Measurements from ENCODE around the gene XYLT1.

XYLT1 gene

GRCh38 chr16:17152311-17152710, 318.4 kb downstream of the XYLT1 start:
- TF ChIP-seq CTCF (IDR thresholded peaks at IDR 0.05; ENCODE audit: unreplicated experiment in 3 of 3), result no peak
- no peaks in the 10 kb centered on the region for H3K27me3 Mint-ChIP-seq (ENCODE audit: low read depth)
- no peaks in the 10 kb centered on the region for H3K9me3 Mint-ChIP-seq
- H3K36me3 Mint-ChIP-seq (ENCODE audit: low read depth), result no peaks in the 10 kb centered on the region
- no peak overlapping the region for H3K4me3 Mint-ChIP-seq
- H3K4me1 Mint-ChIP-seq, result no peaks in the 10 kb centered on the region
- H3K27ac Mint-ChIP-seq, result no peak overlapping the region

GRCh38 chr16:17151335-17151734, 319.4 kb downstream of the XYLT1 start:
- Mint-ChIP-seq H3K4me1 (no peaks in the 10 kb centered on the region), H3K9me3 (no peaks in the 10 kb centered on the region), H3K27ac (no peak overlapping the region), H3K36me3 (ENCODE audit: low read depth) (no peaks in the 10 kb centered on the region), H3K27me3 (ENCODE audit: low read depth) (no peaks in the 10 kb centered on the region), H3K4me3 (no peak overlapping the region)
- no peak for TF ChIP-seq CTCF (IDR thresholded peaks at IDR 0.05; ENCODE audit: unreplicated experiment in 3 of 3)

GRCh38 chr16:17149904-17150483, 320.8 kb downstream of the XYLT1 start:
- H3K4me1 Mint-ChIP-seq, result no peaks in the 10 kb centered on the region
- H3K27me3 Mint-ChIP-seq (ENCODE audit: low read depth), result no peaks in the 10 kb centered on the region
- no peaks in the 10 kb centered on the region for H3K36me3 Mint-ChIP-seq (ENCODE audit: low read depth)
- no peaks in the 10 kb centered on the region for H3K9me3 Mint-ChIP-seq
- no peak for TF ChIP-seq CTCF (IDR thresholded peaks at IDR 0.05; ENCODE audit: unreplicated experiment in 3 of 3)
- H3K27ac Mint-ChIP-seq, result no peak overlapping the region
- no peak overlapping the region for H3K4me3 Mint-ChIP-seq

GRCh38 chr16:17147942-17148341, 322.8 kb downstream of the XYLT1 start:
- no peak overlapping the region for H3K4me3 Mint-ChIP-seq
- no peak overlapping the region for H3K27ac Mint-ChIP-seq
- H3K9me3 Mint-ChIP-seq, result no peaks in the 10 kb centered on the region
- no peaks in the 10 kb centered on the region for H3K27me3 Mint-ChIP-seq (ENCODE audit: low read depth)
- no peaks in the 10 kb centered on the region for H3K36me3 Mint-ChIP-seq (ENCODE audit: low read depth)
- H3K4me1 Mint-ChIP-seq, result no peaks in the 10 kb centered on the region
- TF ChIP-seq CTCF (IDR thresholded peaks at IDR 0.05; ENCODE audit: unreplicated experiment in 3 of 3), result no peak

- no peaks in the 10 kb centered on the region for H3K4me1 Mint-ChIP-seq
- H3K36me3 Mint-ChIP-seq (ENCODE audit: low read depth), result no peaks in the 10 kb centered on the region
- no peaks in the 10 kb centered on the region for H3K9me3 Mint-ChIP-seq
- no peak for TF ChIP-seq CTCF (IDR thresholded peaks at IDR 0.05; ENCODE audit: unreplicated experiment in 3 of 3)
- no peak overlapping the region for H3K27ac Mint-ChIP-seq
- no peaks in the 10 kb centered on the region for H3K27me3 Mint-ChIP-seq (ENCODE audit: low read depth)
- H3K4me3 Mint-ChIP-seq, result no peak overlapping the region
Observed at GRCh38 chr16:17145029-17145428, 325.7 kb downstream of the XYLT1 start.

- Mint-ChIP-seq H3K27me3 (ENCODE audit: low read depth) (no peaks in the 10 kb centered on the region), H3K4me3 (no peak overlapping the region), H3K27ac (no peak overlapping the region), H3K4me1 (no peaks in the 10 kb centered on the region), H3K9me3 (no peaks in the 10 kb centered on the region), H3K36me3 (ENCODE audit: low read depth) (no peaks in the 10 kb centered on the region)
- TF ChIP-seq CTCF (IDR thresholded peaks at IDR 0.05; ENCODE audit: unreplicated experiment in 3 of 3), result no peak
Observed at GRCh38 chr16:17144431-17144830, 326.3 kb downstream of the XYLT1 start.

All from nephron (organoid).